Liver (tissue), 9 donors: ENCODE measurements around the gene ACLY. TPM values are rescaled to one million over a fixed set of nuclear protein-coding genes. Genes with fewer than 3 reads are reported as not detected.
A peak's percentile ranks its signal among the peaks of the same experiment; 100 is the strongest.

Experiments used
- DNase-seq: peaks from one replicate; pipeline ENCODE4 v3.0.0-alpha.2; 2017; ENCODE audit warnings: low spot score
- H3K27ac ChIP-seq, 2 donors: one replicate each; pipeline ENCODE4 v1.7.0; 2013; ENCODE audit warnings: inconsistent platforms in 2 of 2, low read length in 2 of 2, control low read depth in 1 of 2, low read depth in 1 of 2, mild to moderate bottlenecking in 1 of 2
- H3K27me3 ChIP-seq, 4 donors: one replicate each; pipeline versions ENCODE4 v1.6.1 to v1.7.0; 2013; ENCODE audit warnings: low read length in 3 of 4, inconsistent platforms in 1 of 4, mild to moderate bottlenecking in 1 of 4, moderate library complexity in 1 of 4; ENCODE audit not compliant: control insufficient read depth in 4 of 4, insufficient read depth in 4 of 4
- H3K36me3 ChIP-seq, 4 donors: one replicate each; pipeline versions ENCODE4 v1.6.1 to v1.7.0; 2013; ENCODE audit warnings: low read length in 3 of 4, mild to moderate bottlenecking in 3 of 4, low read depth in 1 of 4, moderate library complexity in 1 of 4; ENCODE audit not compliant: control insufficient read depth in 4 of 4, insufficient read depth in 3 of 4
- H3K4me1 ChIP-seq, 4 donors: one replicate each; pipeline versions ENCODE4 v1.6.1 to v1.7.0; 2013; ENCODE audit warnings: low read length in 3 of 4, mild to moderate bottlenecking in 3 of 4, moderate library complexity in 1 of 4; ENCODE audit not compliant: control insufficient read depth in 4 of 4, insufficient read depth in 4 of 4
- H3K4me3 ChIP-seq, 3 donors: one replicate each; pipeline versions ENCODE4 v1.6.1 to v1.7.0; 2013; ENCODE audit warnings: low read length in 3 of 3, control low read depth in 1 of 3, low read depth in 1 of 3, mild to moderate bottlenecking in 1 of 3
- H3K9ac ChIP-seq, 2 donors: one replicate each; pipeline ENCODE4 v1.7.0; 2013; ENCODE audit warnings: low read length in 2 of 2, mild to moderate bottlenecking in 2 of 2, moderate library complexity in 2 of 2, control low read depth in 1 of 2, low read depth in 1 of 2
- H3K9me3 ChIP-seq, 4 donors: one replicate each; pipeline versions ENCODE4 v1.6.1 to v1.7.0; 2013; ENCODE audit warnings: low read length in 3 of 4; ENCODE audit not compliant: control insufficient read depth in 4 of 4
- EGR1 ChIP-seq, 2 donors: IDR thresholded peaks; 2 replicates each; pipeline ENCODE4 v1.6.1; 2016 to 2018; ENCODE audit warnings: antibody characterized with exemption in 2 of 2, low read depth in 2 of 2
- FOXA1 ChIP-seq: IDR thresholded peaks from 2 replicates; pipeline ENCODE4 v1.6.1; 2016; ENCODE audit warnings: antibody characterized with exemption
- FOXA2 ChIP-seq: IDR thresholded peaks from 2 replicates; pipeline ENCODE4 v1.6.1; 2016; ENCODE audit warnings: antibody characterized with exemption
- GABPA ChIP-seq, 2 donors: IDR thresholded peaks in 1 of 2; conservative IDR thresholded peaks in 1 of 2; 2 replicates each; pipeline ENCODE4 v1.6.1; 2016; ENCODE audit warnings: antibody characterized with exemption in 2 of 2, mild to moderate bottlenecking in 1 of 2, moderate library complexity in 1 of 2
- HNF4A ChIP-seq, 2 donors: conservative IDR thresholded peaks; 2 replicates each; pipeline ENCODE4 v1.6.1; 2016; ENCODE audit warnings: antibody characterized with exemption in 2 of 2, mild to moderate bottlenecking in 2 of 2
- HNF4G ChIP-seq: IDR thresholded peaks from 2 replicates; pipeline ENCODE4 v1.6.1; 2016; ENCODE audit warnings: antibody characterized with exemption
- JUND ChIP-seq, 2 donors: IDR thresholded peaks; 2 replicates each; pipeline ENCODE4 v1.6.1; 2016; ENCODE audit warnings: antibody characterized with exemption in 2 of 2
- RAD21 ChIP-seq, 2 donors: IDR thresholded peaks; 2 replicates each; pipeline ENCODE4 v1.6.1; 2016; ENCODE audit warnings: antibody characterized with exemption in 2 of 2, mild to moderate bottlenecking in 2 of 2
- SP1 ChIP-seq: IDR thresholded peaks from 2 replicates; pipeline ENCODE4 v1.6.1; 2018; ENCODE audit warnings: antibody characterized with exemption, mild to moderate bottlenecking
- TAF1 ChIP-seq: conservative IDR thresholded peaks from 2 replicates; pipeline ENCODE4 v1.6.1; 2016; ENCODE audit warnings: antibody characterized with exemption, mild to moderate bottlenecking
- YY1 ChIP-seq: IDR thresholded peaks from 2 replicates; pipeline ENCODE4 v1.6.1; 2016; ENCODE audit warnings: antibody characterized with exemption, mild to moderate bottlenecking
- WGBS: extraction: QIAGEN DNeasy Blood & Tissue Kit; methylation state at CpG from one replicate; pipeline ENCODE4 v1.1.7; 2013; 5-methylcytosine and 5-hydroxymethylcytosine counted together
- polyA plus RNA-seq, 2 donors: library from polyadenylated mRNA; stranded (reverse) in 1 of 2; unstranded in 1 of 2; fragments of 200-250 nt in 1 of 2; fragments of >200 nt in 1 of 2; fragmentation: Nextera tagmentation in 1 of 2; extraction: Ambion mirVana in 1 of 2; gene quantifications; one replicate each; pipeline versions ENCODE4 v1.2.1 to v1.2.3, GENCODE V29; 2013 to 2015
- total RNA-seq, 2 donors: library from RNA; depleted of rRNA; stranded (reverse); fragments of >200 nt; gene quantifications; one replicate each; pipeline ENCODE4 v1.2.3, GENCODE V29; 2014
- TF ChIP-seq, protein P1 (sequence below): IDR thresholded peaks from 2 replicates; pipeline ENCODE4 v1.6.1; 2016; ENCODE audit warnings: antibody characterized with exemption
- TF ChIP-seq, protein P2 (sequence below): IDR thresholded peaks from 2 replicates; pipeline ENCODE4 v1.6.1; 2016; ENCODE audit warnings: antibody characterized with exemption
- TF ChIP-seq, protein P3 (sequence below): fragments of 150-350 bp; IDR thresholded peaks from 2 replicates; pipeline ENCODE4 v1.5.1; 2017; ENCODE audit warnings: improper control_type of control experiment, low read depth, low read length; ENCODE audit not compliant: missing input control
- TF ChIP-seq, protein P4 (sequence below): IDR thresholded peaks from 2 replicates; pipeline ENCODE4 v1.6.1; 2016; ENCODE audit warnings: antibody characterized with exemption, mild to moderate bottlenecking
- donor health status: healthy.
- donor health status: healthy.
- donor health status: healthy.
- donor health status: healthy.
- donor health status: healthy.

Gene ACLY
- total and polyA plus RNA-seq, 4 donors = 12.1 to 133 (median 37.1) TPM

DNA sequence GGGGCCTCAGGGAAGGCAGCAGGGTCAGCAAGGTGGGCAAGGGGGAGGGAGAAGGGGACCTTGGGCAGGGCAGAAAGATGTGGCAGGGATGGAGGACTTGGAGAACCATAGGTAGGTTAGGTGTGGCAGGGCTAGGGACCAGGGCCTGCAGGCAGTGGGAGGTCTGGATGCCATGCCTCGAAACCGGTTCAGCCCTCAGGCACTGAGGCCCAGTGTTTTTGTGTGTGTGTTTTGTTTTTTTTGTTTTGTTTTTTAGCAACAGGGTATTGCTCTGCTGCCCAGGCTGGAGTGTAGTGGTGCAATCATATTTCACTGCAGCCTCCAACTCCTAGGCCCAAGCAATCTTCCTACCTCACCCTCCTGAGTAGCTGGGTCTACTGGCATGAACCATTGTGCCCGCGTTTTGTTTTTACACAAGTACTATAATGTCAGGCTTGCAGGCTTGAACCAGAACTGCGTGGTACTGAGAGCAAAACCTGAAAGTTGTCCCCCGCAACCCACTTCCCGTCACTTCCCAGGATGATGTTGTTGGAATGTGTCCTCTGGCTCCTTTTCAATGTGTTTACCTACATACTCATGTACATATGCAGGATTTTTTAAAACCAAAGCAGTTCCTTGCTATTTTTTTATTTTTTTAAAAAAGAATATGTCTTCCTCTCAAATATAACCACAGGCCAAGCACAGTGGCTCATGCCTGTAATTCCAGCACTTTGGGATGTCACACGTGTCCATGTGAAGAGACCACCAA, 24.0 kb upstream of the ACLY start:
- Histone ChIP-seq H3K27ac (peak overlapping the region in 1 of 2 donors; percentile 7), H3K36me3 (no peaks in the 10 kb centered on the region)
- 96% methylated on average over 8 of the region's 8 CpGs for WGBS

DNA sequence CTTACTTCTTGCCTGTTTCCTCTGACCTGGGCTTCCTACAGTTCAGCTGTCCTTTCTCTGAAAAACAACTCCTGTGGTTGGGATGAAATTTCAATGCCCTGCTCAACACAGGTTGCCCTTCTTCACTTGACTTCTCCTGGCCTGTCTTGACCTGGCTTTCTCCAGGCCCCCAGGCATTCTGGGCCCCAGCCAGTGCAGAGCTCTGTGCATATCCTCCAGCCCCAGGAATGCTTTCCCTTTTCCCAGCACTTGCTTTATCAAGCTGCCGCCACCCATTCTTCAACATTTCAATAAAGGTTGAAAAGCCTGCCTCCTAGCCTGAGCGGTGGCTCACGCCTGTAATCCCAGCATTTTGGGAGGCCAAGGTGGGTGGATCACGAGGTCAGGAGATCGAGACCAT, 22.4 kb upstream of the ACLY start:
- Histone ChIP-seq H3K36me3 (no peaks in the 10 kb centered on the region), H3K27me3 (no peaks in the 10 kb centered on the region), H3K4me1 (peaks cover 2 to 31% (median 19%) of the 10 kb centered on the region in 4 donors), H3K27ac (no peak overlapping the region), H3K9me3 (no peaks in the 10 kb centered on the region), H3K4me3 (no peak overlapping the region), H3K9ac (no peak overlapping the region)
- TF ChIP-seq JUND (IDR thresholded peaks at IDR 0.05) (no peak), YY1 (no peak), FOXA1 (no peak), TAF1 (no peak), HNF4A (conservative IDR thresholded peaks at IDR 0.05) (no peak), GABPA (IDR thresholded peaks at IDR 0.05 in 1 of 2, conservative IDR thresholded peaks at IDR 0.05 in 1 of 2) (no peak)
- TF ChIP-seq, protein P1, sequence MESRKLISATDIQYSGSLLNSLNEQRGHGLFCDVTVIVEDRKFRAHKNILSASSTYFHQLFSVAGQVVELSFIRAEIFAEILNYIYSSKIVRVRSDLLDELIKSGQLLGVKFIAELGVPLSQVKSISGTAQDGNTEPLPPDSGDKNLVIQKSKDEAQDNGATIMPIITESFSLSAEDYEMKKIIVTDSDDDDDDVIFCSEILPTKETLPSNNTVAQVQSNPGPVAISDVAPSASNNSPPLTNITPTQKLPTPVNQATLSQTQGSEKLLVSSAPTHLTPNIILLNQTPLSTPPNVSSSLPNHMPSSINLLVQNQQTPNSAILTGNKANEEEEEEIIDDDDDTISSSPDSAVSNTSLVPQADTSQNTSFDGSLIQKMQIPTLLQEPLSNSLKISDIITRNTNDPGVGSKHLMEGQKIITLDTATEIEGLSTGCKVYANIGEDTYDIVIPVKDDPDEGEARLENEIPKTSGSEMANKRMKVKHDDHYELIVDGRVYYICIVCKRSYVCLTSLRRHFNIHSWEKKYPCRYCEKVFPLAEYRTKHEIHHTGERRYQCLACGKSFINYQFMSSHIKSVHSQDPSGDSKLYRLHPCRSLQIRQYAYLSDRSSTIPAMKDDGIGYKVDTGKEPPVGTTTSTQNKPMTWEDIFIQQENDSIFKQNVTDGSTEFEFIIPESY = no peak
- no peak for DNase-seq
- whole genome bisulfite sequencing = 94% methylated on average over 5 of the region's 5 CpGs

More for the DNA sequence above, 24.0 kb upstream of the ACLY start:
- TF ChIP-seq SP1 = no peak
- TF ChIP-seq, protein P2, sequence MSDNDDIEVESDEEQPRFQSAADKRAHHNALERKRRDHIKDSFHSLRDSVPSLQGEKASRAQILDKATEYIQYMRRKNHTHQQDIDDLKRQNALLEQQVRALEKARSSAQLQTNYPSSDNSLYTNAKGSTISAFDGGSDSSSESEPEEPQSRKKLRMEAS = no peak
- TF ChIP-seq EGR1 (IDR thresholded peaks at IDR 0.05; ENCODE audit: low read depth in 2 of 2) = no peak
- peaks cover 0 to 25% (median 15%) of the 10 kb centered on the region in 4 donors for H3K4me1 ChIP-seq
- no peak overlapping the region for H3K4me3 ChIP-seq
- no peak for DNase-seq
- no peaks in the 10 kb centered on the region for H3K27me3 ChIP-seq
- H3K9ac ChIP-seq = no peak overlapping the region
- no peaks in the 10 kb centered on the region for H3K9me3 ChIP-seq

DNA sequence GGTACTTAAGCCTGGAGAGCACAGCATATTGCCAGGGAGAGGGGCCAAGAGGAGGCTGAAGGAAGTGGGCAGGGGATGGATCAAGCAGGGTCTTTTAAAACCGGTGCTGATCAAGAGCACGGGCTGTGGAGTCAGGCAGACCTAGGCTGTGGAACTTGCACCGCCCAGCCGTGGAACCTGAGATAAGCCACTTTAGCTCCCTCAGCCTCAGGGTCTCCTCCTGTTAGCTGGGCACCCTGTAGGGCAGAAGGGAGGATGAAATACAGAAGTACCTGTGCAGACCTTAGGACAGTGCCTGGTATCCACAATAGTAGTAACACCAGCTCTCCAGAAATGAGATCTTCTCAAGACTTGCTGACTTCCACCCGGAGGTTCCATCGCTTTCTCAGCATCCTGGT, 20.9 kb upstream of the ACLY start:
- Histone ChIP-seq H3K27me3 (no peaks in the 10 kb centered on the region), H3K9ac (no peak overlapping the region), H3K9me3 (no peaks in the 10 kb centered on the region), H3K4me3 (no peak overlapping the region), H3K27ac (no peak overlapping the region), H3K36me3 (no peaks in the 10 kb centered on the region), H3K4me1 (peaks cover 2 to 26% (median 17%) of the 10 kb centered on the region in 4 donors)
- 90% methylated on average over 6 of the region's 6 CpGs for WGBS
- no peak for DNase-seq
- TF ChIP-seq, protein P1 = no peak
- TF ChIP-seq, protein P3, sequence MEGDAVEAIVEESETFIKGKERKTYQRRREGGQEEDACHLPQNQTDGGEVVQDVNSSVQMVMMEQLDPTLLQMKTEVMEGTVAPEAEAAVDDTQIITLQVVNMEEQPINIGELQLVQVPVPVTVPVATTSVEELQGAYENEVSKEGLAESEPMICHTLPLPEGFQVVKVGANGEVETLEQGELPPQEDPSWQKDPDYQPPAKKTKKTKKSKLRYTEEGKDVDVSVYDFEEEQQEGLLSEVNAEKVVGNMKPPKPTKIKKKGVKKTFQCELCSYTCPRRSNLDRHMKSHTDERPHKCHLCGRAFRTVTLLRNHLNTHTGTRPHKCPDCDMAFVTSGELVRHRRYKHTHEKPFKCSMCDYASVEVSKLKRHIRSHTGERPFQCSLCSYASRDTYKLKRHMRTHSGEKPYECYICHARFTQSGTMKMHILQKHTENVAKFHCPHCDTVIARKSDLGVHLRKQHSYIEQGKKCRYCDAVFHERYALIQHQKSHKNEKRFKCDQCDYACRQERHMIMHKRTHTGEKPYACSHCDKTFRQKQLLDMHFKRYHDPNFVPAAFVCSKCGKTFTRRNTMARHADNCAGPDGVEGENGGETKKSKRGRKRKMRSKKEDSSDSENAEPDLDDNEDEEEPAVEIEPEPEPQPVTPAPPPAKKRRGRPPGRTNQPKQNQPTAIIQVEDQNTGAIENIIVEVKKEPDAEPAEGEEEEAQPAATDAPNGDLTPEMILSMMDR = no peak
- TF ChIP-seq YY1 (no peak), HNF4G (no peak), JUND (IDR thresholded peaks at IDR 0.05) (no peak), FOXA1 (no peak), RAD21 (IDR thresholded peaks at IDR 0.05) (no peak), EGR1 (IDR thresholded peaks at IDR 0.05; ENCODE audit: low read depth in 2 of 2) (no peak), TAF1 (no peak), FOXA2 (no peak), GABPA (IDR thresholded peaks at IDR 0.05 in 1 of 2, conservative IDR thresholded peaks at IDR 0.05 in 1 of 2) (no peak)
- TF ChIP-seq, protein P4, sequence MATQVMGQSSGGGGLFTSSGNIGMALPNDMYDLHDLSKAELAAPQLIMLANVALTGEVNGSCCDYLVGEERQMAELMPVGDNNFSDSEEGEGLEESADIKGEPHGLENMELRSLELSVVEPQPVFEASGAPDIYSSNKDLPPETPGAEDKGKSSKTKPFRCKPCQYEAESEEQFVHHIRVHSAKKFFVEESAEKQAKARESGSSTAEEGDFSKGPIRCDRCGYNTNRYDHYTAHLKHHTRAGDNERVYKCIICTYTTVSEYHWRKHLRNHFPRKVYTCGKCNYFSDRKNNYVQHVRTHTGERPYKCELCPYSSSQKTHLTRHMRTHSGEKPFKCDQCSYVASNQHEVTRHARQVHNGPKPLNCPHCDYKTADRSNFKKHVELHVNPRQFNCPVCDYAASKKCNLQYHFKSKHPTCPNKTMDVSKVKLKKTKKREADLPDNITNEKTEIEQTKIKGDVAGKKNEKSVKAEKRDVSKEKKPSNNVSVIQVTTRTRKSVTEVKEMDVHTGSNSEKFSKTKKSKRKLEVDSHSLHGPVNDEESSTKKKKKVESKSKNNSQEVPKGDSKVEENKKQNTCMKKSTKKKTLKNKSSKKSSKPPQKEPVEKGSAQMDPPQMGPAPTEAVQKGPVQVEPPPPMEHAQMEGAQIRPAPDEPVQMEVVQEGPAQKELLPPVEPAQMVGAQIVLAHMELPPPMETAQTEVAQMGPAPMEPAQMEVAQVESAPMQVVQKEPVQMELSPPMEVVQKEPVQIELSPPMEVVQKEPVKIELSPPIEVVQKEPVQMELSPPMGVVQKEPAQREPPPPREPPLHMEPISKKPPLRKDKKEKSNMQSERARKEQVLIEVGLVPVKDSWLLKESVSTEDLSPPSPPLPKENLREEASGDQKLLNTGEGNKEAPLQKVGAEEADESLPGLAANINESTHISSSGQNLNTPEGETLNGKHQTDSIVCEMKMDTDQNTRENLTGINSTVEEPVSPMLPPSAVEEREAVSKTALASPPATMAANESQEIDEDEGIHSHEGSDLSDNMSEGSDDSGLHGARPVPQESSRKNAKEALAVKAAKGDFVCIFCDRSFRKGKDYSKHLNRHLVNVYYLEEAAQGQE = no peak
